SW 1271 (cell line): ENCODE results near the gene C3orf80.
"Not testable (repeated sequence)": the region's sequence is repeated elsewhere in the genome, so short reads cannot be mapped to it uniquely, and the experiment has no call there.

ENCODE experiments used
- DNase-seq, 2 experiments: peaks; one replicate each; lab custom pipeline; 2025; lab: John Stamatoyannopoulos, UW

The C3orf80 gene

DNA sequence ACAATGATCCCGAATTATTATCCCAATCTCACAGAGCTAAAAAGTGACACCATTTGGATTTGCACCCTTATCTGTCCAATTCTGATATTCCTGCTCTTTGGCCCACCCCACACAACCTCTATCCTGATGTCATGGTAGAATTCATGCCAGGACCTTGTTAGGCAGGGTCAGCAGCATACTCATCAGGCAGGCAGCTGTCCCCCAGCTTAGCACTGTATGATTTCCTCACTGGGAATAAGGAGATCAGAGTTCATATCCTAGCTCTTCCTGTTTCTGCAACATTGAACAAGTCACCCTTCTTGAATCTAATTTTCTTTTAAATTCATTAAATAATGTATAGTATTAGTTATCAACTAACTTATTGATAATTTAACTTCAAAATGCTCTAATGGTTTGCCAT is 12.0 kb upstream of the C3orf80 start:
- no peak for DNase-seq

DNA sequence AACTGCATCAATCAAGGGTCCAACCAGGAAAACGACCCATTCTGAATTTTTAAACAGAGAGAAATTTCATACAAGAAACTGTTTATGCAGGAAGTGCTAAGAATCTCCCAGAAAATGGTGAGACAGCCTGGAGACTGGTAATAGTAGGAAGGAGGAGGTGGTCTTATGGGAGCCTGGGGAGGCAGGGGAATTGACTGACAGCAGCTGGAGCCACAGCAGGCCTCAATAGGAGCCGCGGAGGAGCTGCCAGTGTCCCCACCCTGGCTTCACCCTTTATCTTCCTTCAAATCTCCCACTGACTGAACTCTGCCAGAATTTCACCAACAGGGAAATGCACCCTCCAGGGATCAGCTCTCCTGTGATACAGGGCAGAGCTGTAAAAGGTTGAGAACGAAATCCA is 7.5 kb upstream of the C3orf80 start:
- no peak for DNase-seq

DNA sequence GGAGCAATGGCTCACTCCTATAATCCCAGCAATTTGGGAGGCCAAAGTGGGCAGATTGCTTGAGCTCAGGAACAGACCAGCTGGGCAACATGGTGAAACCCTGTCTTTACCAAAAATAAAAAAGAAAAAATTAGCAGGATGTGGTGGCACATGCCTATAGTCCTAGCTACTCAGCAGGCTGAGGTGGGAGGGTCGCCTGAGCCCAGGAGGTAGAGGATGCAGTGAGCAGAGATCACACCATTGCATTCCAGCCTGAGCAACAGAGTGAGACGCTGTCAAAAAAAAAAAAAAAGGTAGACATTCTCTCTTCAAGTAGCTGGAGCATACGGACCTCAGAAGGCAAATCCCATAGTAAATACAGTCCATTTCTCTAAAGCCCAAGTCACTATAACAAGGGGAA is 7.1 kb upstream of the C3orf80 start:
- DNase-seq = no peak

DNA sequence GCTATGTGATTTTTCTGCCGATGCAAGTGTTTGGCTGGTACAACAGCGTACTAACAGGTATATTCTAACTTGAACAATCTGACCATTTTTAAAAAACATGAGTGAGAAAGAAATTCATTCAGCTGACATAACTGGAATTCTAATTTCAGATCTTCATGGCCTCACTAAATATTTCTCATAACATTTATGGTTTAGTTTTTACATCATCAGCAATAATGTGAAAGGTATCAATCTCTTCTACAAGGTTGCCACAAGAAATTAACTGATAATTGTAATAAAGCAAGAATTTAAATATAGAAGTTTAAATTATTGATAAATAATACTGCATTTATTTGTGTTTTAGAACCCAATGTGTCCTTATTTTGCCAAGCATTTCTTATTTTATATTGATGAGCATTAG is 5.2 kb upstream of the C3orf80 start:
- no peak for DNase-seq

DNA sequence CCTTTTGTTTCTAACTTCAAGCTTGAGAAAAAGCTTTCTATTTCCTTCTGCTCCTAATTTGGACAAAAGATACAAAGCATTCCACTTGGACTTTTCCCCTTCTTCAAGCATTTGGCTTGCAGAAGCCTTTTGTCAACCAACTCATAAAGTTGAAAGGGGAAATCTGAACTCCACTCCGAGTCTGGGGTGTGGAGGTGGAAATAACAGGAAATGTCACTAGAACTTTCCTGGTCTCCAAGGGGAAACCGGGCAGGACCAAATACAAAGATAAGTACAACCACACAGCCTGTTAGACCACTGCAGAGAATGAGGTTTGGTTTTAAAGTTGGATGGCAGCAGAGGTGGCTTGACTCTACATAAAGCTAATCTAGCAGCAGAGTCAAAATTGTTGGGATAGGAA is 4.2 kb upstream of the C3orf80 start:
- DNase-seq = no peak

DNA sequence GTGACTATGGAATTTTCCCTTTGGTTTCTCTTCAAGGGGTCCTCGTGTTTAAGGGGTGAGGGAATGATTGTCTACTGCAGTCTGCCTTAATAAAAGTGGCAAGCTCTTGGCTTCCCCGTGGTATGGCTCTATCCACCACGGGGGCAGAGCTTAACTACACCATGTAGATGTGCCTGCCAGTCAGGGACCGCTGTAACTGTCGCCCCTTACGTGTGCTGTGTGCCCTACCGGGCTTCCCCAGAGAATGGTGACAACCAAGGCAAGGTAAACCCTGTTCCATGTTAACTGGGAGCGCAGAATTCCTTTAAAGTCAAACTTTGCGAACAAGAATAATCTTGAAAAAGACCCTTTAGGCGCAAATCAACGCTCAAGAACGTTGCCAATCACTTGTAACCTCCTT is 966 bp upstream of the C3orf80 start:
- no peak for DNase-seq

DNA sequence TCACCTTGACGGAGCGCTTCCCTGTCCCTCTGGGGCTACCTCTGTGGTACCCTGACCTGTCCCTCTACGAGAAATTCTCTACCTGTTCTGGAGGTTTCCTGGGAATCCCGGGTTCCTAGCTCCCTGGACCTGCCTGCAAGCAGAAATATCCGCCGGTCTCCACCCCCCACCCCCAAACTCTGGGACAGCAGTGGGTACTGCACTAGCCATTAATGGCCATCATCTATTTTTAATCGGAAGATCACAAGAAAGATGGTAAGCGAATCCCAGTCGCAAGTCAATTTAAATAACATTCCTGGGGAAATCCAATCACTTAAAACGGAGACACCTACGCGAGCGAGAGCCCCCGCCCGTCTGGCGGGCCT is 429 bp upstream of the C3orf80 start:
- no peak for DNase-seq

DNA sequence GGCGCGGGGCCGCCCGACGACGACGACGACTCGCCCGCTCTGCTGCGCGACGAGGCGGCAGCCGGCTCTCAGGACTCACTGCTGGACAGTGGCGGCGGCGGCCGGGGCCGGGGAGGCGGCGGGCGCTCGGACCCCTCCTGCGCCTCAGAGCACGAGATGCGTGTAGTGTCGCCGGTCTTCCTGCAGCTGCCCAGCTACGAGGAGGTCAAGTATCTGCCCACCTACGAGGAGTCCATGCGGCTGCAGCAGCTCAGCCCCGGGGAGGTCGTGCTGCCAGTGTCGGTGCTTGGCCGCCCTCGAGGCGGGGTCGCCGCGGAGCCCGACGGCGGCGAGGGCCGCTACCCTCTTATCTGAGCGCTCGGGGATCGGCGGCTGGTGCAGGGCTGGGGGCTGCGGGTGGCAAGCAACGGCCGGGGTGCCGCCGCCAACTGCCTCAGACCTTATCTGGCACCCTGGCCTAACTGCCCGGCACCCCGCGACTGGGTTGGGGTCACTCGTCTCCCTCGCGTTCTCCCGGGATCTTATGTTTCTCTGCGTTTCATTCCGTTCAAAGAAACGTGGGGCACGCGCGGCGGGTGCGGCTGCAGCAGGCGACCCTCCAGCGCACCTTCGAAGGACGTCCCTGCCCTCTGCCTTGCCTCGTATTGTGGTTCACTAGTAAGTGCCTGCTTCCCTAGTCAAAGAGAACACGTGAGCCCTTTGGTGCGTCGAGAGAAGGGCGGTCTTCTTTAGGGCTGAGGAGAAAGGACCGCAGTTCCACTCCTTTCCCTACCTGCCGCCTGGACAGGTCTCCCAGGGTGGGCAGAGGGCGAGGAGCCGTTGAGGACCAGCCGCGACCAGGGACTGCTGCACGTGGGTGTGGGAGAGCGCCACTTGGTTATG is 1.0 kb downstream of the C3orf80 start:
- DNase-seq = no peak

DNA sequence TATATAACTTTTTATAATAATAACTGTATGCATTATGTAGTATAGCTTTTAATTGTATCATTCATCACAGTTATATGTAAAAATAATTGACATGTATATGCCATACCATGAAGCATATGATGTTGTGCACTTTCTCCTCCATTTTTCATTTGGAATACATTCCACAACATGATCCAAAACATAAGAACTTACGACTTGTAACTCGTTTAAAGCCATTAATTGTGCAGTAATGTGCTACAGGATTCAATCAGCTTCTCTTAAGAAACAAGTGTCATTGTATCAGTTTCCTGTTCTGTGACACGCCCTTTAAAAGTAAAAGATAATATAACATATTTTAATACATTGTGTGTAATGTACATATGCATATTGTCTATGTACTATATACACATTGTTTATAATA is 2.2 kb downstream of the C3orf80 start:
- DNase-seq = no peak

DNA sequence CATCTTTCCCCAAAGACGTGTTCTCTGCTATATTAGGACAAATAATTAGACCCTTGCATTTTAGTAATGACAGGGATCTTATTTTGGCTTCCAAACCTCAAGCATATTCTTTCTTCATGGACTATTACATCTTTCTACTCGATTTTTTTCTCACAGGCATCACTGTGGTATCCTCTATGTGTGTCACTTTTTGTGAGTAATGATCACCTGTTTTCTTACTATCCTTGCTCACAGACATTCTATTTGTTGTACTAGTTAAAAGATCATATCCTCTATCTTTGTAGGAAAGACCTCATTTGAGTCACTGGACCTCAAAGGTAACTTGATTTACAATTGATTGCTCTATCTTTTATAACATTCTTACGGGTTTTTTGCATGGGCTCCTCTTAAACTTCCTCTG is 6.8 kb downstream of the C3orf80 start:
- DNase-seq = no peak

DNA sequence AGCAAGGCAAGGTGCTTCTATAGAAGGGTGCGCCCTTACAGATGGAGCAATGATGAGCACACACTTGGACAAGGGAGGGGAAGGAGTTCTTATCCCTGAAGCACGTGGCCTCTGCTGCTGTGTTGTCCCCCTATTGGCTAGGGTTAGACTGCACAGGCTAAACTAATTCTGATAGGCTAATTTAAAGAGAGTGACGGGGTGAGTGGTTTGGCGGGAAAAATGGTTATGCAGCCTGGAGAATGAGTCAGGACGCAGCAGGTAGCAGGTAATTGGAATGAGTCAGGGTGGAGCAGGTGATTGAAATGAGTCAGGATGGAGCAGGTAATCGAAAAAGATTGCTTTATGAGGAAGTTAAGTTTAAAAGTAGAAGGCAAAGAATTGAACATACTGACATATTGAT is 15.5 kb downstream of the C3orf80 start:
- DNase-seq = not testable (repeated sequence)

DNA sequence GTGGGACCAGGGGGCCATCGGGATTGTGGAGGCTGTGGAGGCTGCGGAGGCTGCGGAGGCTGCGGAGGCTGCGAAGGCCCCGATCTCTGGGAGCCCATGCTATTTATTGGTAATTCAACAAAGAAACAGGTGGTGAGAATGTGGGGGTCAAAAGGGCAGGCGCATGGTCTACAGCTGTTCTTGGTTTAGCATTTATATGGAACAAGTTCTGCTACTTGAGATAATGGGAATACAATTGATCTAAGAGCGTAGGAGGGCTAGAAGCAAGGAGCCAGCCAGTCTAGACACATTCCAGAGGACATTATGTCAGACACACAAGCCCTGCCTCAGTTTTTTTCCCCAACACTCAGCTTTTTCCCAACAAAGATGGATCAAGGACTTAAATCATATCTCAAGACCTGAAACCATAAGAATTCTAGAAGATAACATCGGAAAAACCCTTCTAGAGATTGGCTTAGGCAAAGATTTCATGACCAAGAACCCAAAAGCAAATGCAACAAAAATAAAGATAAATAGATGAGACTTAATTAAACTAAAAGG is 20.1 kb downstream of the C3orf80 start:
- DNase-seq = no peak

DNA sequence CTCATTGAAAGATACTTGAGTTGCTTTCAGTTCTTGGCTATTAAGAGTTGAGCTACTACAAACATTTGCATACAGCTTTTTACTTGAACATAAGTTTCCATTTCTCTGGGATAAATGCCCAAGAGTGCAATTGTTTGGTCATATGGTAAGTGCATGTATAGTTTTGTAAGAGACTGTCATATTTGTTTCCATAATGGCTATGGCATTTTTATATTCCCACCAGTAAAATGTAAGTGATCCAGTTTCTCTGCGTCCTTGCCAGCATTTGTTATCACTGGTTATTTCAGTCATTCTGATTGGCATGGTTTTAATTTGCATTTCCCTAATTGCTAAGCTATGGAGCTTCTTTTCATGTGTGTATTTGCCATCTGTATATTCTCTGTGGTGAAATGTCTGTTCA is 22.5 kb downstream of the C3orf80 start:
- no peak for DNase-seq

DNA sequence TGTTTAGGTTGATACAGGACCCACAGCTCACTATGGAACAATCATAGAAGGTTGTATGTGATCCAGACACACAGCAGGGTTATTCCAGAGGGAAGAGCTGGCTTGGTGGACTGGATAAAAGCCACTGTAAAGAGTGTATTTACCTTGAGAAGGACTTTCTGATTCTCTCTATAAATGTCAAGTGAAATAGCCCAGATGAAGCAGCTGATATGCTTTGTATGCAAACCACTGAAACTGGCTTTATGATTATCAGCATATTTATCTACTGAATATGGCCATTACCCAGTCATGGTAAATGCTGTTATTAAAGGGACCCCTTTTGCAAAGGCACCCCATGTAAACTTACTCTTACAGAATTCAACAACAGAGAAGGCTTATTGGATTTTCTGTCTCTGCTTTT is 28.1 kb downstream of the C3orf80 start:
- DNase-seq = no peak

DNA sequence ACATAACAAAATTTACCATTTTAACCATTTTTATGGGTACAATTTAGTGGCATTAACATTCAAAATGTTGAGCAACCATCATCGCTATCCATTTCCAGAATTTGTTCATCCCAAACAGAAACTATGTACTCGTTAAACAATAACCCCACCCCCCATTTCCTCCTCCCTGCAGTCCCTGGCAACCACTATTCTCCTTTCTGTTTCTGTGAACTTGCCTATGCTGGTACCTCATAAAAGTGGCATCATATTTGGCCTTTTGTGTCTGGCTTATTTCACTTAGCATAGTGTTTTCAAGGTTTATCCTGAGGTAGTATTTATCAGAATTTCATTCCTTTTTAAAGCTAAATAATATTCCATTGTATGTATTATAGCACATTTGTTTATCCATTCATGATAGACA is 32.4 kb downstream of the C3orf80 start:
- DNase-seq = no peak

DNA sequence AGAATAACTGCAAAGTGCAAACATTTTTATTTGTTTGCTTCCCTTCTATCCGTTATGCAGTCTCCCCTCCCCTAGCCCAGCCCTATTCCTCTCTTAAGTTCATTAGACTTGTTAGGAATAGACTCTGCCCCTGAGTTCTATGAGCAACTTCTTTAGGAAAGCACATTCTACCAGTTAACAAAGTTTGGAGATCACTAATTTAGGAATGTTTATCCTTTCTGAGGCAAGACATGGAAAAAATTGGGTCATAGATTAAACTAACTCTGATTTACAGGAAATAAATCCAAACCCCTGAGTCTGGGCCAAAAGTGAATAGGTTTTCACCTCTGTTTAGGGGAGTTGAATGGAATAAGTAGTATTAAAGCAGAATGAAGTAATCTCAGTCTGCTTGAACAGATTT is 34.4 kb downstream of the C3orf80 start:
- DNase-seq = no peak

DNA sequence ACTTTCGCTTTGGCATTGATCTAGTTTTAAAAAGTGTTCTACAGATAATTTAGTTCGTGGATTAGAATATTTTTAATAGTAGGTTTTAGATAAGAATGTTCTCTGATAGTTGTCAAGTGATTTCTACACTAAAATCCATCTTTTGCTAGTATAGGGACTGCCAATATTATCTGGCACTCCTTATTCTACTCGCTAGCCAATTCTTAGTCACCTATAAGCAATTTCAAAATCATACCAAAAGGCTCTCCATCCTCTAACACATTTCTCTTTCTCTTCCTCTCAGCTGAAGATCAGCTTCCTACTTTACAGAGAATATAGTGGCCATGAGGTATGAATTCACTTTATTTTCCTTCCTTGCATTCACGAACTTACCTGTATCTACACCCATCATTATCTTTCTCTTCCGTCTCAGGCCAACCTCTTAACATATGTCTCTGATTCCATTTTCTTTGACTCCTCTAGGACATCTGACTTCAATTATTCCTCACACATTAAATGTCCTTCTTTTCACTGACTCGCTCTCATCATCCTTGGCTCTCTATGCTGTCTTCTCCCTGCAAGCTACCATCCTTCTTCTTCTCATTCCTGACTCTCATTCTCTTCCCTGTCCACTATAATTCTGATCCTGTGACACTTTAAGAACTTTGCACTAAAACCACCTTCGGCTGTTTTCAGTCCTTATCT is 35.5 kb downstream of the C3orf80 start:
- DNase-seq = no peak

DNA sequence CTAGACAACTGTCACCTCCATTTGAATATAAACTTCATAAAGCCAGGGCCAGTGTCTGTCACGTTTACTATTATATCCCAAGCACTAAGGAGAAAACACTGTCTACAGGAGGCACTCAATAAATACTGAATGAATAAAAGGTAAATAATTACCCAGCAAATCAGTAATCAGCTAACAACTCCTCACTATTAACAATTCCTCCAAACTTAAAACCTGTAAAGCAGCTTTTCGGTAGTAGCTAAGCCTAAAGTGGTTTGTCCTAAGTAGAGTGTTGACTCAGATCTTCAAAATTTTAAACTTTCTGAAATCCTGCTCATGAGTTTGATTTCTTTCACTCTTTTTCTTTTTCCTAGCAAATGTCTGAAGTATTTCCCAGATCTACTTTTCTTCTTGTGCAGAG is 39.9 kb downstream of the C3orf80 start:
- no peak for DNase-seq
